Sigmoid colon (tissue), 4 donors: ENCODE measurements around the gene GABRR3.

Experiments used
- CTCF ChIP-seq, 4 experiments: fragments of 450-650 bp in 3 of 4; fragments of 200-600 bp in 1 of 4; IDR thresholded peaks; one replicate each; pipeline ENCODE4 v1.5.1; 2016 to 2019; ENCODE audit warnings: antibody characterized with exemption in 4 of 4, mild to moderate bottlenecking in 3 of 4, moderate library complexity in 2 of 4
- POLR2A ChIP-seq, 2 donors: fragments of 450-650 bp; IDR thresholded peaks; one replicate each; pipeline ENCODE4 v1.6.1; 2016; ENCODE audit warnings: antibody characterized with exemption in 2 of 2, mild to moderate bottlenecking in 2 of 2, moderate library complexity in 2 of 2
- POLR2AphosphoS5 ChIP-seq, 4 donors: sonication (generic); formaldehyde crosslinking; IDR thresholded peaks; one replicate each; pipeline ENCODE4 v1.6.1; 2017; ENCODE audit warnings: antibody characterized with exemption in 4 of 4

- no peak for TF ChIP-seq POLR2AphosphoS5 (IDR thresholded peaks at IDR 0.05)
- no peak for TF ChIP-seq CTCF (IDR thresholded peaks at IDR 0.05)
- no peak for TF ChIP-seq POLR2A (IDR thresholded peaks at IDR 0.05)
Observed at GRCh38 chr3:97993526-97993925, 41.6 kb downstream of the GABRR3 start.
